ENCODE results near the gene ATAD2B.
"Not testable (repeated sequence)": the region's sequence is repeated elsewhere in the genome, so short reads cannot be mapped to it uniquely, and the experiment has no call there.

ATAD2B gene

GRCh38 chr2:23782646-23783045, 144.3 kb downstream of the ATAD2B start:
- no peak for DNase-seq

- no peak for DNase-seq
Observed at GRCh38 chr2:23782126-23782525, 144.8 kb downstream of the ATAD2B start.

GRCh38 chr2:23780465-23780864, 146.5 kb downstream of the ATAD2B start:
- not testable (repeated sequence) for DNase-seq

GRCh38 chr2:23777826-23778225, 149.1 kb downstream of the ATAD2B start:
- no peak for DNase-seq

GRCh38 chr2:23776021-23776420, 150.9 kb downstream of the ATAD2B start:
- DNase-seq: no peak

- DNase-seq: no peak
Observed at GRCh38 chr2:23772684-23773083, 154.2 kb downstream of the ATAD2B start.

GRCh38 chr2:23772056-23772455, 154.9 kb downstream of the ATAD2B start:
- no peak for DNase-seq

- no peak for DNase-seq
Observed at GRCh38 chr2:23769364-23769763, 157.6 kb downstream of the ATAD2B start.

- no peak for DNase-seq
Observed at GRCh38 chr2:23767876-23768621, 158.9 kb downstream of the ATAD2B start.

GRCh38 chr2:23762141-23762540, 164.8 kb downstream of the ATAD2B start:
- no peak for DNase-seq

GRCh38 chr2:23761638-23762037, 165.3 kb downstream of the ATAD2B start:
- DNase-seq: no peak

- peak; percentile 54 for DNase-seq
Observed at GRCh38 chr2:23760736-23761135, 166.2 kb downstream of the ATAD2B start.

- no peak for DNase-seq
Observed at GRCh38 chr2:23757686-23758433, 169.1 kb downstream of the ATAD2B start.

GRCh38 chr2:23756593-23757292, 170.2 kb downstream of the ATAD2B start:
- DNase-seq: no peak

- DNase-seq: no peak
Observed at GRCh38 chr2:23754970-23755369, 172.0 kb downstream of the ATAD2B start.

GRCh38 chr2:23753291-23754010, 173.5 kb downstream of the ATAD2B start:
- DNase-seq: no peak

GRCh38 chr2:23751747-23752265, 175.1 kb downstream of the ATAD2B start:
- DNase-seq: no peak

- DNase-seq: no peak
Observed at GRCh38 chr2:23746141-23746863, 180.6 kb downstream of the ATAD2B start.

- peak; percentile 95 for DNase-seq
Observed at GRCh38 chr2:23745726-23746105, 181.2 kb downstream of the ATAD2B start.

GRCh38 chr2:23745068-23745725, 181.7 kb downstream of the ATAD2B start:
- DNase-seq: no peak

- DNase-seq: not testable (repeated sequence)
Observed at GRCh38 chr2:23736783-23737182, 190.1 kb downstream of the ATAD2B start.

GRCh38 chr2:23734416-23734815, 192.5 kb downstream of the ATAD2B start:
- DNase-seq: no peak
